GM18868 (cell line): ENCODE data around the gene FARS2.

Experiments
- ATAC-seq: cut with Tn5 transposase; IDR thresholded peaks from one replicate; pipeline ENCODE4 v1.9.1; 2021; ENCODE audit warnings: mild to moderate bottlenecking, moderate library complexity; ENCODE audit not compliant: unreplicated experiment

Gene FARS2

DNA sequence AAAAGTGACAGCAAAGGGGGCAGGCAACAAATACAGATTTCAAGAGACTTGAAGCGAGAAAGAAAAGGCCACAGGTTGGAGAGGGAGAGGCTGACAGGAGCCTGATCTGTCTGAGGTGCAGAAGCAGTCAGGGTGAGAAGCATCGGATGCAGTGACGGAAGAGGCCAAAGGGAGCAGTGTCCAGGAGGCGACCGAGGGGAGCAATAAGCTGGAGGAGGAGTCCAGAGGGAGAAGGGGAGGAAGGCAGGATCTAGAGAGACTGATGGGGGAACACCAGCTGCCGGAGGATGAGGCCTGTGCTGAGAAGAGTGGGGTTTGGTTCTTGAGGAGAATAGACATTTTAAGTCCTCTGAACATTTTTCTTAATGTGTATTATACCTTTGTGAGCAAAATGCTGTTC is 23.8 kb downstream of the FARS2 start:
- ATAC-seq: no peak

DNA sequence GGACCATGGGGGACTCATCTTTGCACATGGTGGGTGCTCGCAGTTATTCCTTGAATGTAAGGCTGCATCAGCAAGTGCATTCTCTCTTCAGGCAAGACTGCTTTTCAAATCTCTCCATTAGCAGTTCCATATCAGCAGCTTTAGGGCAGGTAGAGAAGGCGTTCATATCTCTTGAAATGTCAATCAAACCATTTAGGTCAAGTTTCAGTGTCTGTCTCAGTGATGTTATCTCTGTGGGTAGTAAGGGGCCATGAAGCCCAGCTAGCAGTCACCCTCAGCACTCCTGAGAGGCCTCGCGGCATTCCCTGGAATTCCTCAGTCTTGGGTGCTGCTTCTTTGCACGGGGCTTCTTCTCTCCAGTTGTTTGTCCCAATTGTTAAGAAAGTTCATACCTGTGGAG is 24.2 kb downstream of the FARS2 start:
- ATAC-seq: no peak

DNA sequence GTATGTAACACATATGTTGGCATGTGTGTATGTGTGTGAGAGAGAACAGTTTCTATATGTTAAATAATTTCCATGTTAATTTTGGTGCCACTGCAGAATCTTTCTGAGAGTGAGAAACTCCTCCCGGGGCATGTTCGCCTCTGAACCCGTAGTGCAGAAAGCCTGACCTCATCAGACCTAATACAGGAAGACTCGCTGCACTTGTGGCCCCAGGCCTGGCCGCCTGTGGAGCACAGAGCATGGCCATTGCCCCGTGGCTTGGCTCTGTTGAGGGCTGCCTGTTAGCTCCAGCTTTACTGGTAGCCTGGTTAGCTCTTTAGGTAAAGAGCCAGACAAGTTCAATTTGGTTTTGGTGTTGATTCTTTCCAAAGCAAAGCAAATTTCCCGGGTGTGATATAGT is 25.5 kb downstream of the FARS2 start:
- ATAC-seq: no peak

DNA sequence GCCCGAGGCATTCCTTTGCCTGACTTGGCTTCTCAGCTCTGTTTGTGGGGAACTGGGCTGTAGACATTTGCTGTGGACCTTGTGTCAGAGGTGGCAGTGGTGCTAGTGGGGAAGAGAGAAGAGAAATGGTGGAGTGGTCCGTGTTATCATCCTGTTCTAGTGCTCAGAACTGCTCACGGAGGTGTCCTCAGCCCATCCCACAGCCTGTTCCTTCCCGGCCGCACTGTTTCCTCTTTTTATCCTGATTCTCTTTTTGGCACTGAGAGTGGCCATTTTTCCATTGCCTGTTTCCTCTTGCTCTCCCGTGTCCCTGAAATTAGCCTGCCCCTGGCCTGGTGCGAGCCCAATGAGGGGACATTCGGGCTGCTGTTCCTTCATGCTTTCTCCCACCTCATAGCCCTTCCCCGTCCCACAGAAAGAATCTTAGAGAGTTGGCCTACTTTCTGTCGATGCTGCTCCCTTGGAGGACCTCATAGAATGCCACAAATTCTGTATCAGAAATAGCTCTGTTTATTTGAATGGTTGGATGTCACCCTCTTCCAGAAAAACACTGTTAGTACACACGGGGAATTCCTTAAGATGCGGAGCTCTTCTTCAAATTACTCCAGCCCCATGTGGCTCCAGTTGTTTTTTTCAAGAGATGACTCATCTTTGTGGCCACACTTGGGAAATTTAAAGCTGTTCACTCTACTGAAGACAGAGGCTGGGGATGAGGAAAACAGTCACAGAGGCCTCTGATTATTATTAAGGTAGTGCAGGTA is 26.1 kb downstream of the FARS2 start:
- ATAC-seq: no peak

DNA sequence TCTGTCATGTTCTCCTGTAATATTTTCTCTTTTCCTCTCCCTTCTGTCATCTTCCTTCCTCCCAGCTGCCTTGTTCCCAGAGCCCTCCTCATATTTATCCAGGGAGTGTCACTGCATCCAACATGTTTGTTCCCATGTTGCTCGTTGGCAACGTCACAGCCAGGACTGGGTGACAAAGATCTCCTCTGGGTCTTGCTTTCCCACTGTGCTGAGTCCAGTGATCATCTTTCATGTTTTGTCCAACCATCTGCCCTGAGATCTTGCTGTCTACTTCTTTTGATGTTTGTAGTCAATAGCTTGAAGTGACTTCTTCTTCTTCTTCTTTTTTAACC is 26.6 kb downstream of the FARS2 start:
- no peak for ATAC-seq

DNA sequence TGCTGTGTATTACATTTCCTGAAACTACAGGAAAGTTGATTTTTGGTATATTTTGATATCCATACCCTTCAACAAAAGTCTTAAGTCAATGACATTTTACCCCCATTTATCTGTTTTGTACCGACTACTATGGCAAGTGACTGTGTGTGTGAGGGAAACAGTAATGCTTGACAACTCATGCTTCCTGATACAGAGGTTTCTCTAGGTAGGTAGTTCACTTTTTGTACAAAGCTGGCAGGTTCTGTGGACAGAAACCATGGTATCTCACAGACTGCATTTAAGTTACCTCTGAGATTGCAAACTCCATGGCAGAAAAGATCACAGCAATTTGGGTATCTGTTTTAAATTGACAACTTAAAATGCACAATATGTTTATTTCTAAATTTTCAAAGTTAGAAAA is 28.8 kb downstream of the FARS2 start:
- no peak for ATAC-seq

DNA sequence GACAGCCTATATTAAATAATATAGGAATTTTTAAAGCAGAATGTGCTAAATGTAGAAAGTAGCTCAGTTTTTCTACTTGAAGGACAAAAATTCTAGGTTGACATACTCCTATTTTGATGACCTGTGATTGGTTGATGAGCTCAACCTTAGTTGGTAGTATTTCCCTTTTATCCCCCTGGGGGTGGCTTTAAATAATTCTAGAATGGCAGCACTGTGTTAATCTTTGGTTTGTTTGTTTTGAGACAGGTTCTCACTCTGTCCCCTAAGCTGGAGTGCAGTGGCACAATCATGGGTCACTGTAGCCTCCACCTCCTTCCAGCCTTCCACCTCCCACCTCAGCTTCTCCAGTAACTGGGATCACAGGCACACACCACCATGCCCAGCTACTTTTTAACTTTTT is 29.2 kb downstream of the FARS2 start:
- no peak for ATAC-seq

DNA sequence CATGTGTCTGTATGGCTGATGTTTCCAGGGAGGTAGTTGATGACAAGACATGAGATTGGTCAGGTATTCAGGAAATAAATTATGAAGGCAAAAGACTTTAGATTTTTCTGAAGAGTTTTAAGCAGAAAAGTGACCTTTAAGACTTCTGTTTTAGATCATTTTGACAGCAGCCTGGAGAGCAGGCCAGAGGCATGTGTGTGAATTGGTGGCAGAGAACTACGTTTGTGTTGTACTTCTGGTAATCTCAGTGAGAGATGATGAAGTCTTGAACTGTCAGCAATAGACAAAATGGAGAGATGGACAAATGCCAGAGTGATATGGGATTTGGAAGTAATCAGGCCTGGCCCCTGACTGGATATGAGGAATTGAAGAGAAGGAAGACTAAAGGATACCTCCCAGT is 30.8 kb downstream of the FARS2 start:
- no peak for ATAC-seq

DNA sequence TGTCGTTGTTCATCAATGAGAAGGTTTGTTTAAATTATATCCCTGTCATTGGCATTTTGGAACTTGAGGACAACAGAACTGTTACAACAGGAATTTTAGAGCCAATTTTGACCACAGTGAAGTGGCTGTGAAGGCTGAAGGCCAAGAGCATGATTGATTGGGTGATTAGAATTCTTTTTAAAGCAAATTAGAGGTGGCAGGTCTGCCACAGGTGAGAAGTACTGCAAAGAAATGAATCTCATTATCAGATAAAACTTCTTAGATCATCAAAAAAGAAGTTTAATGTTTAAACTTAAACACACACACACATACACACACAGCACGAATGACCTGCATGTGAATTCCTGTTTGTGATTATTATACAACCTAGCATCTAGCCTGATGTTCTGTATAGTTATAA is 32.4 kb downstream of the FARS2 start:
- ATAC-seq: no peak

DNA sequence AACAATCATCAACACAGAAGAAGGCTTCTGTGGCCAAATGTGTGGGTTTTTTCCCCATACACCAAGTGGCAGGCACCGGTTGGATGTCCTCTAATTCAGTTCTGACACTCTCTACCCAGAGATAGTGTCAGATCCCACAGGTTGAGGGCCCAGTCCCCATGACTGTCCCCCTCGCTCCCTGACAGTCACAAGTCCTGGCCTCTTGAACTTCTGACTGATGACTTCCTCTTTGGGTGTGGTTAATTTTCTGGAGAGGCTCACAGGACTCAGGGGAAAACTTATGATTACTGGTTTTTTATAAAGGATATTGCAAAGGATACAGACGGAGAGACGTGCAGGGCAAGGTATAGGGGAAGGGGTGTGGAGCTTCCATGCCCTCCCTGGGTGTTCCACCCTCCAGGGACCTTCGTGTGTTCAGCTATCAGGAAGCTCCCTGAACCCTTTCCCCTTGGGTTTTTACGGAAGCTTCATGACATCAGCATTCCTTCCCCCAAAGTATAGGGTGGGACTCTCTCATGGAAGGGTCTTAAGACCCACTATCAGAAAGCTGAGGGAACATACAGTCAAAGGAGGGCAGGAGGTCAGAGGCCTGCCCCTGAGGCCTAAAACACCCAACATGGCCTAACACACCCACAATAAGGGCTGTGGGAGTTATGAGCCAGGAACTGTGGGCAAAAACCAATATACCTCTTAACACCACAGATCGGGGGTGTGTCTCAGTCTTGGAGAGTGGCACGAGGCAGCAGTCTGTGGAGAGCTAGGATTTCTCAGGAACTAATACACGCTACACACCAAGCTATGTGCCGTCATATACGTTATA is 33.3 kb downstream of the FARS2 start:
- no peak for ATAC-seq

DNA sequence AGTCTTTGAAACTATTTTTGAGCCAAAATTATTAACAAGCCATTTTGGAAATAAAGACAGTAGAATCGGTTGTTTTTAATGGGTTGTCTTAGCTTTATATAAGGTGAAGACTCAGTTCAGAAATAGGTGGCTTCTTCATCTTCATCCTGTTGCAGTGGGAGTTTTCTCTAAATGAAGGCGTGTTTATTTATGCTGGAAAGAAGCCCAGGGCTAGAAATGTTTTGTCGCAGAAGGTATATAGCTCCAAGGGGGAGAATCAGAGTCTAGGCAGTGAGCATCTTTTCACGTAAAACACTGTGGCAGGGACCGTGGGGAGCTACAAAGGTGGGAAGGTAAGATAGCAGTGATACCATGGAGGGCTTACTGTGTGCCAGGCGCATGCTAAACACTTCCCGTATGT is 34.3 kb downstream of the FARS2 start:
- ATAC-seq: no peak

DNA sequence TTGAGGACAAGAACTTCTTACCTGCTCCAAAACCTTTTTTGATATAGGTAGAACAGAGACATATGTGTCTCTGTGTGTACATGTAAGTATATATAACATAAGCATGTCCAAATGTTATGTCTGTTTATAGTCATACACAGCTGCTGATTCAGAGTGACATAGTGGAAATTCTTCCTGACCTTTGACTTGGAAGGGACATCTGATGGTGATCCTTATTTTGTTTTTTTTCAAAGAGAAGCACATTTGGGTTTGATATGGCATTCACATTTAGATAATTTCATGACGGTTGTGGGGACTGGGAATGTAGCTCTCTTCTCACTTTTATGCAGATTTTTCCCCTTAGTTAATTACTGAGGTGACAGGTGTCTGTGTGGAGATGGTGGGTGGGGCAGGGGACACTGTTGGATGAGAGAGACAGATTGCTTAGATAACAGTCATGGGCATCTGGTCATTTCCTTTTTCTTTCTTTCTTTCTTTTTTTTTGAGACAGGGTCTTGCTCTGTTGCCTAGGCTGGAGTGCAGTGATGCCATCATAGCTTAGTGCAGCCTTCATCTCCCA is 39.0 kb downstream of the FARS2 start:
- no peak for ATAC-seq

DNA sequence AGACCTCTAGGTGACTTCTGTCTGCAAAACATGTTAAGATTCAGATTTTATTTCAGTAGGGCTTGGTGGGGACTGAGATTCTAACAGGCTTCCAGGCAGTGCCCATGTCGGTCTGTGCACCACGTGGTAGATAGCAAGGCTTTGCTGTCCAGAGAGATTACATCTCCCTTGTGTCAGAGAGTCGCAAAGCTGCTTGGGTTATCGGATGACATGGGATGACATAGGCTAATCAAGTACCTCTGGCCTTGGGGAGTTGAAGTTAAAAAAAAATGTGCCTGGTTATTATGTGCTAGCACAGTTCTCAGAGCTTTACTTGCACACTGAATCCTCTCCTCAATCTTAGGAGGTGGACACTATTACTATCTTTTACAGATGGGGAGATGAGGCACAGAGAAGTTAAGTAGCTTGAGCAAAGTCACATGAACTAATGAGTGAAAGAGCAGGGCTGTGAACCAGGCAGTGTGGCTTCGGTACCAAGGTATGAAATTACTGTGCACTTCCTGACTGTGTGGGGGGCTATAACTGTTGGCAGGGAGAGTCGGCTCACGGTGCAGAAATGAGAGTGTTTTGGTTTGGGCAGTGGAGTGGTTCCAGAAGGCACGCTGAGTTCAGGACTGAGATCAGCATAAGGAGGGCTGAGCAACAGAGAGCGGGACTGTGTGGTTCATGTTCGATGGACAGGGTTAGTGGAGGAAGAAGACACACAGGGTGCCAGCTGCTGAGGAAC is 41.1 kb downstream of the FARS2 start:
- peak; percentile 92 for ATAC-seq

DNA sequence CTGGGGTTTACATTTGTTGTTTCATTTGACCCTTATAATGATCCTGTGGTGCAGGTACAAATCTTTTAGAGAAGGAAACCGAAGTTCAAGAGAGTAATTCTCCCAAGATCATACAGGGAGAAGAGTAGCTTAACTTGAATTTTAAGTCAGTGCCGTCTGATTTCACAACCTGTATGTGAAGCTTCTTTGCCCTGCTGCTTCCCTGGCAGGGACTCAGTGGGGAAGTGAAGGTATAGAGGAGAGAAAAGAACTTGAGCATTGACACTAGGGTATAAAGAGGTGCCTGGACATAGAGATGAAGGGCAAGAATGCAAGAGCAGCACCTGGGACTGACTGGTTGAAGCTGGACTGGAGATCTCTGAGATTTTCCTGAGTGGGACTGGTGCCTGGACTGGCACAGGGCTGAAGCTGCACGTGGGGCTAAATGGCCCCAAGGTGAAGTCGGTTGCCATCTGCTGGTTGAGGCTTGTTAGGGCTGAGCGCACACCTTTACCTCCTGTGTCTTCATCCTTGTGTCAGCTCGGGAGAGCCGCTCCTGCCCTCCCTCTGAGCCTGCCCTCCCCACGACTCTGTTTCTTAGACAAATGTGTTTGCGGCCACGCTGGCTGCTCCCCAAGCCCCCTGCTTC is 41.8 kb downstream of the FARS2 start:
- peak; percentile 61 for ATAC-seq

DNA sequence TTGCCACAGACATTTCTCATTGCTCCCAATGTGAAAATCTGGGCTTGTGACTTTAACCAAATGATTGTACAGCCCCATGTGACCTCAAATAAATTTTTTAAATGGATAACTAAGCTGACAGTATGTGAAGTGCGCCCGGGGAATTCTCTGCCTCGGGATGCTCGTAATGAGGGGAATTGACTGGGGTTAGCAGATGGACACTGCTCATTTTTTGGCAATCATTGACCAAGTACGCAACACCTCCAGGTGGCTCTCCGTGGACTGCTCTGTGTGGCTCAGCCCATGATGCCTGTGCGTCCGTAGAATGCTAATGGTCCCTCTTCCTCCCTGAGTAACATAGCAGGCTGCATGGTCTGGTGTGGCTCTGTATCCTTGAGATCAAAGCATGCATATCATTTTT is 42.4 kb downstream of the FARS2 start:
- no peak for ATAC-seq

DNA sequence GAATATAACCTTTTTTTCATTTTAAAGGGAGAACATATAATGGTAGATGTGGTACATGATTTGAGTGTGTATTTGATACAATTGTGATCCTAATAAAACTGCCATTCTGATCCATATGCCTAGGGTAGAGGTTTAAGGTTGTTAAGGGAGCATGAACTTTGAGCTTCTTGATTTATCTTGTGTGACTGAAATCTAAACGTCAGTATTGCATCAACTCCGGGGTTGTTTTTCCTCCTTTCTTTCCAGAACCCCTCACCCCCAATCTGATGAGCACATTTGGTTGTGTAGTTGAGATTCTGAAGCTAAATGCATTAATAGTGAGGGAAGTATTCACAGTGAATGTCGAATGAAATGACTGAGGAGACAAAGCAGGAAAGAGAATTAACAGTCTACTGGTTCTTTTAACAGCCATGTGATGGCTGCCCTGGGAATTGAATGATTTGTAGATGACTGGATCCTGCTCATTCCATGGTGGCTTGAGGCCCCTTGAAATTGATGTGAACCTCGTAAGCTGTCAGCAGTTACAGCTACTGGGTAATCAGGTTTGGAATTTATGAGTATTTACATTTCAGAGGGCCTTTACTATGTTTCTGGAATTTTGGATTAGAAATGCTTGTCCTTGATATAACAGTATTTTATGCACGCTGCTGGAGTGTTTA is 44.8 kb downstream of the FARS2 start:
- no peak for ATAC-seq

DNA sequence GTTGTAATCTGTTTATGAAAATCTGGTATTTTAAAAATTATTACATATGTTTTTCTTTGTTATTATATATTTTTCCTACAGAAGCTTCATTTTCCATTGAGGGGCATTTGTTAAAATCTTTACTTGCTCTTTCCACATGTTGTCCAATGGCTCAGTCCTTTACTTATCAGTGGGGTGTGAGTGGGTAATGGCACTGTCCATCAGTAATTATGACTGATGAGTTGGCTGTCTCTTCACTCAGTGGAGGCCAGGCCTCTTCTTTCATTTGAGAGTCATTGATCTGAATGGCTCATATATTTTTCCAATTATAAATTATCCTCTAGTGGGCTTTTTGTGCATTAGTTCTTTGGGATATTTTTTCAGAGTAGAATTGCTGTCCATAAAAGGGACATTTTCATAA is 45.7 kb downstream of the FARS2 start:
- no peak for ATAC-seq

DNA sequence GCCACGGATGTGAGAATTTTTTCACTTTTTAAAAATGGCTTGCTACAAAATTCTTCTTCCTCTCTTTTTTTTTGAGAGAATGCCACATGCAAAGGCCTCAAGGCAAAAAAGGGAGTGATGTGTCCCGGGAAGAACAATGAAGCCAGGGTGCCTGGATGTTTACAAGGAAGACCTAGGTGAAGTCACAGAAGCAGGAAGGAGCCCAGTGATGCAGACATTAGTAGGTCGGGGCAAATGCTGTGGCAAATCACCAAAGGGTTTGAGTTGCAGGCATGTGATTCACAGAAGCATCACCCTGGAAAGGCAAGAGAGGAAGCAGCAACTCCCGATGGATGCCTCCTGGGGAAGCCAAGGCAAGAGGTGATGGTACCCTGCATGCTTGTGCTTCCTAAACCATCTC is 46.8 kb downstream of the FARS2 start:
- ATAC-seq: no peak

DNA sequence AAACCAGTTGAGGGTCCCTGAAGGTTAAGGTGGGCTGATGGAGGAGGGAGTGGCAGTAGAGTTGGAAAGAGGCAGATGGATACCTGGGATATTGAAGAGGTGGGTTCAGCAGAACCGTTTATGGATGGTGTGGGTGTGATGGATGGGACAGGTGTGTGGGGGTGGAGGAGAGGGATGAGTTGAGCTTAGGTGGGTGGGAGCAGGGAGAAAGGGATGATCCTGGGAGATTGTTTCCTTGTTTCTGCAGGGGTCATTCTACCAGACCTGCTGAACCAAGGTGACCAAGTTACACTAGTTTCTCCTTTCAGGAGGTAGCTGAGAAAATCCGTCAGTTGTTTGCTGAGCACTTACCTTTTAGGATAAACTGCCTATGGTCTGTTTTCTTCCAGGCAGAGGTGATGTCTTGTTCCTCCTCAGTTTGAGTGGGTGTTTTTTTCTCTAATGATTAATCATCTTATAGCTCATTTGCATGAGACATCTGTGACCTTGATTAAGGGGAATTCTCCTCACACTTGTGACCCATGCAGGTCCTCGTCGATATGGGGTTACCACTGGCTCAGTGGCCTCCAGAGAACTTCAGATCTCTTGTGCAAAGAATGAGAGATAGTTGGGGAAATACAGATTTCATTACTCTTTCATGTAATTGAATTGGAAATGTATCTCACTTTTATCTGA is 53.0 kb downstream of the FARS2 start:
- no peak for ATAC-seq

DNA sequence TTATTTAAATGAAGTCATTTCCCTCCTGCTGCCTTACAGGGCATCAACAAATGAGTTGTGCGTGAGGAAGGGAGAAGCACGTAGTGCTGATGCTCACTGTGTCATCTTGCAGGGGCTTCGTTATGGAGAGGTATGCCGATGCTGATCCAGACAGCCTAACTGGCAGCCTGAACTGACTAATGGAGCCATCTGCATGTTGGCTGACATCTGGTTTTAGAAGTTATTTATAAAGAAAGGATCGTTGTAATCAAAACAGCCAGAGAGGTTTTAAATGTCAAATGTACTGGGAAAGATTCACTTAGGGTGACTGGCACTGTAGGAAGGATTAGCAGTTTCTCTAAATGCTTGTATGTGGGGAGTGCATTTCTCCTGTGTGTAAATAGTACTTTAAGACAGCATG is 54.6 kb downstream of the FARS2 start:
- no peak for ATAC-seq
